Measurements from ENCODE around the gene AOC1. TPM values are rescaled to one million over a fixed set of nuclear protein-coding genes. Genes with fewer than 3 reads are reported as not detected.

Gene AOC1
- total RNA-seq, 2 experiments from 2014 or later: not detected

DNA sequence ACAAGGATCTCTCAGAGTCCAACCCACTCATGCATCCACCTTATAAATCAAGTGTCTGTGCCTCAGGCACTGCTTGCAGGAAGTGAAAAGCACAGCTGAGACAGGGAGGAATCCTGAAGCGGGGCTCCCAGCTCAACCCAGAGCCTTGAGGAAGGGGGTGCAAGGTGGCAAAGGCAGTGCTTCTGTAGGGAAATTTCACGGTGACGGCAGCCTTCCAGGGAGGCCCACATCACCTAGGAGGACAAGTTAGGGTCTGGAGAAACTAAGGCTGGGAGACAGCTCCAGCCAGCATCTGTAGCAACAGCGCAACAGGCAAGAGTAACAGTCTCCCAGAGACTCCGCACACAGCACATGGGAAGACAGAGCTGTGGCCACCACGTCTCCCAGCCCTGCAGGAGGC, 2.7 kb downstream of the AOC1 start:
- Histone ChIP-seq H3K9me3 (ENCODE audit: low read length) (no peaks in the 10 kb centered on the region), H2AFZ (ENCODE audit: low read length) (no peak overlapping the region), H3K4me1 (ENCODE audit: insufficient read depth, low read length, poor library complexity, severe bottlenecking) (no peaks in the 10 kb centered on the region), H3K4me2 (ENCODE audit: low read length) (no peak overlapping the region), H3K79me2 (ENCODE audit: insufficient read depth, low read depth, low read length) (no peaks in the 10 kb centered on the region), H3K4me3 (ENCODE audit: low read depth, low read length, poor library complexity, severe bottlenecking) (no peak overlapping the region), H3K9me2 (ENCODE audit: insufficient read depth, low read length) (no peaks in the 10 kb centered on the region), H4K20me1 (ENCODE audit: insufficient read depth, low read length) (no peaks in the 10 kb centered on the region), H3K36me3 (ENCODE audit: insufficient read depth, low read length) (no peaks in the 10 kb centered on the region), H3K27ac (ENCODE audit: low read depth, low read length, poor library complexity, severe bottlenecking) (no peak overlapping the region)
- ChIA-PET POLR2A (no interaction called here), CTCF (ENCODE audit: unreplicated experiment) (no interaction called here)
- TF ChIP-seq, protein P1, sequence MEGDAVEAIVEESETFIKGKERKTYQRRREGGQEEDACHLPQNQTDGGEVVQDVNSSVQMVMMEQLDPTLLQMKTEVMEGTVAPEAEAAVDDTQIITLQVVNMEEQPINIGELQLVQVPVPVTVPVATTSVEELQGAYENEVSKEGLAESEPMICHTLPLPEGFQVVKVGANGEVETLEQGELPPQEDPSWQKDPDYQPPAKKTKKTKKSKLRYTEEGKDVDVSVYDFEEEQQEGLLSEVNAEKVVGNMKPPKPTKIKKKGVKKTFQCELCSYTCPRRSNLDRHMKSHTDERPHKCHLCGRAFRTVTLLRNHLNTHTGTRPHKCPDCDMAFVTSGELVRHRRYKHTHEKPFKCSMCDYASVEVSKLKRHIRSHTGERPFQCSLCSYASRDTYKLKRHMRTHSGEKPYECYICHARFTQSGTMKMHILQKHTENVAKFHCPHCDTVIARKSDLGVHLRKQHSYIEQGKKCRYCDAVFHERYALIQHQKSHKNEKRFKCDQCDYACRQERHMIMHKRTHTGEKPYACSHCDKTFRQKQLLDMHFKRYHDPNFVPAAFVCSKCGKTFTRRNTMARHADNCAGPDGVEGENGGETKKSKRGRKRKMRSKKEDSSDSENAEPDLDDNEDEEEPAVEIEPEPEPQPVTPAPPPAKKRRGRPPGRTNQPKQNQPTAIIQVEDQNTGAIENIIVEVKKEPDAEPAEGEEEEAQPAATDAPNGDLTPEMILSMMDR (conservative IDR thresholded peaks at IDR 0.05; ENCODE audit: low read length): no peak
- no peak for TF ChIP-seq EZH2phosphoT487 (IDR thresholded peaks at IDR 0.05; ENCODE audit: borderline replicate concordance, low read depth, low read length)
- intact Hi-C loops (cut with micrococcal nuclease; ENCODE audit: unreplicated experiment): no loop called here
- BruUV-seq (replicated peaks): no TSS peak
- no peak for DNase-seq (ENCODE audit: low spot score)

DNA sequence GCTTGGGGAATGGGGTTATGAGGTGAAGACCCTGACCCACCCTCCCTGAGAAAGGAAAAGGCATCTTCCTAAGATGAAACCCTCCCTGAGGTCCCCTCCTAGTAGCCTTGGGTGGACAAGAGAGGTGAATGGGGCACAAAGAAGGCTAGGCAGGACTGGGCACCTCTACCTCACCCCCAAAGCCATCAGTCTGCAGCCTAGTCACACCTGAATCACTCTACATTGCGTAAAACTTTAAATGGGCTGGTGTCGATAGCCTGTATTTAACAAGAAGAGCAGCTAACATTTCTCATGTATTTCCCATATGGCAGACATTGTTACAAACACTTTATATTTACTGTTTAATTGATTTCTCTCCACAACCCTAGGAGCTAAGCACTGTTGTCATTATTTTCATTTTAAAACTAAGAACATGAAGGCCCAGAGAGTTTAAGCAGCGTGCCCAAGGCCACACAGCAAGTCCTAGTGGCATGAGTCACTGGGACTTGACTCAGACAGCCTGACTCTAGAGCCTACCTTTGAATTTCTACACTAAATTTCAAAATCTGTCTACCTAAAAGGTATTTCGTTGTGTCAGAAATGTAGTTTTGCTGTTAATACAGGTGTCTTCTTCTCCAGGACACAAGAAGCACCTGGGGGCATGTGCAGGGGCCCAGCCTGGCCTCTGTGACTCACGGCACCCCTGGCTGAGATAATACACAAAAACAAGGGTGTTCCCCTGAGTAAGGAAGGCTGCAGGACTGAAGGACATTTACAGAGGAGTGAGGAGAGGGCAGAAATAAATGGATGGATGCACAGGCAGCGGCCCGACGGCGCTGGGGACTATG, 3.4 kb downstream of the AOC1 start:
- no TSS peak for BruUV-seq (replicated peaks)
- POLR2A ChIA-PET: no interaction called here

More for the DNA sequence above, 3.4 kb downstream of the AOC1 start:
- Histone ChIP-seq H3K36me3 (ENCODE audit: insufficient read depth, low read length) (no peaks in the 10 kb centered on the region), H4K20me1 (ENCODE audit: insufficient read depth, low read length) (no peaks in the 10 kb centered on the region), H3K27ac (ENCODE audit: low read depth, low read length, poor library complexity, severe bottlenecking) (no peak overlapping the region), H3K9me3 (ENCODE audit: low read length) (no peaks in the 10 kb centered on the region), H2AFZ (ENCODE audit: low read length) (no peak overlapping the region), H3K4me2 (ENCODE audit: low read length) (no peak overlapping the region), H3K9me2 (ENCODE audit: insufficient read depth, low read length) (no peaks in the 10 kb centered on the region), H3K79me2 (ENCODE audit: insufficient read depth, low read depth, low read length) (no peaks in the 10 kb centered on the region), H3K4me1 (ENCODE audit: insufficient read depth, low read length, poor library complexity, severe bottlenecking) (no peaks in the 10 kb centered on the region), H3K4me3 (ENCODE audit: low read depth, low read length, poor library complexity, severe bottlenecking) (no peak overlapping the region)
- TF ChIP-seq, protein P1 (conservative IDR thresholded peaks at IDR 0.05; ENCODE audit: low read length): no peak
- no peak for TF ChIP-seq EZH2phosphoT487 (IDR thresholded peaks at IDR 0.05; ENCODE audit: borderline replicate concordance, low read depth, low read length)
- CTCF ChIA-PET (ENCODE audit: unreplicated experiment): interaction anchor here (0.5 kb wide), 1 partner anchor 102 kb away, joined by 5 read pairs; no protein-coding TSS in a partner anchor
- intact Hi-C loops (cut with micrococcal nuclease; ENCODE audit: unreplicated experiment): no loop called here
- DNase-seq (ENCODE audit: low spot score): no peak

Data from OCI-LY7 (cell line).